GM19467 (cell line): ENCODE data around the gene CXXC5.

ENCODE experiments used
- ATAC-seq: cut with Tn5 transposase; IDR thresholded peaks from one replicate; pipeline ENCODE4 v1.9.1; 2021; ENCODE audit warnings: mild to moderate bottlenecking, moderate library complexity; ENCODE audit not compliant: unreplicated experiment

The CXXC5 gene

GRCh38 chr5:139678751-139679750 is 30.9 kb downstream of the CXXC5 start:
- ATAC-seq: no peak

DNA sequence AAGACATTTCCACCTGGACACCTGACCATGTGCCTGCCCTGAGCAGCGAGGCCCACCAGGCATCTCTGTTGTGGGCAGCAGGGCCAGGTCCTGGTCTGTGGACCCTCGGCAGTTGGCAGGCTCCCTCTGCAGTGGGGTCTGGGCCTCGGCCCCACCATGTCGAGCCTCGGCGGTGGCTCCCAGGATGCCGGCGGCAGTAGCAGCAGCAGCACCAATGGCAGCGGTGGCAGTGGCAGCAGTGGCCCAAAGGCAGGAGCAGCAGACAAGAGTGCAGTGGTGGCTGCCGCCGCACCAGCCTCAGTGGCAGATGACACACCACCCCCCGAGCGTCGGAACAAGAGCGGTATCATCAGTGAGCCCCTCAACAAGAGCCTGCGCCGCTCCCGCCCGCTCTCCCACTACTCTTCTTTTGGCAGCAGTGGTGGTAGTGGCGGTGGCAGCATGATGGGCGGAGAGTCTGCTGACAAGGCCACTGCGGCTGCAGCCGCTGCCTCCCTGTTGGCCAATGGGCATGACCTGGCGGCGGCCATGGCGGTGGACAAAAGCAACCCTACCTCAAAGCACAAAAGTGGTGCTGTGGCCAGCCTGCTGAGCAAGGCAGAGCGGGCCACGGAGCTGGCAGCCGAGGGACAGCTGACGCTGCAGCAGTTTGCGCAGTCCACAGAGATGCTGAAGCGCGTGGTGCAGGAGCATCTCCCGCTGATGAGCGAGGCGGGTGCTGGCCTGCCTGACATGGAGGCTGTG is 32.4 kb downstream of the CXXC5 start:
- ATAC-seq: no peak

GRCh38 chr5:139681112-139681458 is 32.9 kb downstream of the CXXC5 start:
- ATAC-seq: no peak

GRCh38 chr5:139681466-139681865 is 33.3 kb downstream of the CXXC5 start:
- ATAC-seq: no peak

GRCh38 chr5:139682016-139682975 is 34.1 kb downstream of the CXXC5 start:
- no peak for ATAC-seq

DNA sequence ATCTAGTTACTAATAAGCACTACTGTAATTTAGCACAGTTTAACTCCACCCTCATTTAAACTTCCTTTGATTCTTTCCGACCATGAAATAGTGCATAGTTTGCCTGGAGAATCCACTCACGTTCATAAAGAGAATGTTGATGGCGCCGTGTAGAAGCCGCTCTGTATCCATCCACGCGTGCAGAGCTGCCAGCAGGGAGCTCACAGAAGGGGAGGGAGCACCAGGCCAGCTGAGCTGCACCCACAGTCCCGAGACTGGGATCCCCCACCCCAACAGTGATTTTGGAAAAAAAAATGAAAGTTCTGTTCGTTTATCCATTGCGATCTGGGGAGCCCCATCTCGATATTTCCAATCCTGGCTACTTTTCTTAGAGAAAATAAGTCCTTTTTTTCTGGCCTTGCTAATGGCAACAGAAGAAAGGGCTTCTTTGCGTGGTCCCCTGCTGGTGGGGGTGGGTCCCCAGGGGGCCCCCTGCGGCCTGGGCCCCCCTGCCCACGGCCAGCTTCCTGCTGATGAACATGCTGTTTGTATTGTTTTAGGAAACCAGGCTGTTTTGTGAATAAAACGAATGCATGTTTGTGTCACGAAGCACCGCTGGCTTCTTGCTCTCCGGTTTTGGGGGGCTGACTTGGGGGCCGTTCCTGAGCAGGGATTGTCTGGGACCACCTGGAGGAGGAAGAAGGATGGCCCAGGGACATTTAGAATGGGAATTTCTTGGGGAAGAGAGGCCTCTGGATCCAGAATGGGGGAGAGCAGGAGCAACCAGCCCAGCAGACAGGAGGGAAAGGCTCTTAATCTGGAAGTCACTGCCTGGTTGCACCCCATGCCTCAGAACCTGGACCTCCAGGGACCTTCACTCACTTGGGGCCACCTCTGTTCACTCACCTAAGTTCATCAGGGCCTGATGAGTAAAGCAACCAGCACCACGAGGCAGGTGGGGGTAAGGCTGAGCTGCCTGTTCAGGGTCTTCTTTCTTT is 35.4 kb downstream of the CXXC5 start:
- ATAC-seq: no peak

- no peak for ATAC-seq
Observed at GRCh38 chr5:139684350-139684880, 36.3 kb downstream of the CXXC5 start.

DNA sequence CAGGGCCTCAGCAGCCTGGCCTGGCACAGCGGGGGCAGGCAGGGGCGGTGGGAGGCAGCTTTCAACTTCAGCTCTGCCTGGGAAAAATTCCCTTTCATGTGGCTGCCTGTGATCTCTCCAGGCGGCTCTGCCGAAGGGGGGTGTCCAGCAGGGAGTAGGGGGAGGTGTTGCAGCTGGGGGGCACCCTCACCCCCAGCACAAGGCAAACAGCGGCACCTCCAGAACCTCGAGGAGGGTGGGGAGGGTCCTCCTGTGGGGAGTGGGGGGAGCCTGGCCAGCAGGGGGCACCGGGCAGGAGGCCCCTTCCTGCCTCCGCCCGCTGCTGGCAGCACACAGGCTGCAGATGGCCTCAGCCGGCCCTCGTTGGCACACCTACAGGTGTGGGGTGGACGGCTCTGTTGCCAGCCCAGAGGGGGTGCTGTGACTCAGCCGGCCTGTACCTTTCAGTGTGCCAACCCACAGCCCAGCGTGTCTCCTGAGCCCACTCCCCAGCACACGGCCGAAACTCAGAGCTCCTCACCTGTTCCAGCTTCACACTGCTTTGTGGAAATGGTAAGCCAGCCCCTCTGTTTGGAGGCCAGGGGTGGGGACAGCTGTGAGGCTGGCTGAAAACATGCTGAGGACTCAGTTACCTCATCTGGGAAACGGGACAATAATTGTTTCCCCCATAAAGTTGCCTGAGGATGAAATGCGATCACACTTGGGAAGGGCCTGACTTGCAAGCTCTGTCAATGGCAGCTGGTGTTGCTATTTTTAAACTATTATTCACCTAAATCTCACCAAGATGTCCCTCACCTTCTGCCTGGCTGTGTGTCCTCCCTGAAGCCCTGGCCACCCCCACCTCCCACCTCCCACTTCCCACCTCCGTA is 37.0 kb downstream of the CXXC5 start:
- no peak for ATAC-seq

DNA sequence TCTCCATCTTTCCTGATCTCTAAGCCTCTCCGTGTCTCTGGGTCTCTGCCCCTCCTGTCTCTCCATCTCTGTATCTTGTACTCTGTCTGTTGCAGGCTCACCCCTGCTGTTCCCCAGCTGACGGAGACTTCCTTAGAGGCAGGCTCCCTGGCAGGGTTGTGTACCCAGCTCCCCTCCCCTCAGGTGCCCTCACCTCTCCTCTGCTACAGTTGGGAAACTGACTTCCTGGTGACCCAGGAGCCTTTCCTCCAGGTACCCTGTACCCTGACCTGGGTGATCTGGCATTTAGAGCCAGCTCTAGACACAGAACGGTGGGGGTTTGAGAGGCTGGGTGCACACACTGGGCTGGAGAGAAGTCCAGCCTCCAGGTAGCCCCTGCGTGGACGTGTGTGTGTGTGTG is 37.7 kb downstream of the CXXC5 start:
- no peak for ATAC-seq

GRCh38 chr5:139686356-139686705 is 38.2 kb downstream of the CXXC5 start:
- no peak for ATAC-seq

DNA sequence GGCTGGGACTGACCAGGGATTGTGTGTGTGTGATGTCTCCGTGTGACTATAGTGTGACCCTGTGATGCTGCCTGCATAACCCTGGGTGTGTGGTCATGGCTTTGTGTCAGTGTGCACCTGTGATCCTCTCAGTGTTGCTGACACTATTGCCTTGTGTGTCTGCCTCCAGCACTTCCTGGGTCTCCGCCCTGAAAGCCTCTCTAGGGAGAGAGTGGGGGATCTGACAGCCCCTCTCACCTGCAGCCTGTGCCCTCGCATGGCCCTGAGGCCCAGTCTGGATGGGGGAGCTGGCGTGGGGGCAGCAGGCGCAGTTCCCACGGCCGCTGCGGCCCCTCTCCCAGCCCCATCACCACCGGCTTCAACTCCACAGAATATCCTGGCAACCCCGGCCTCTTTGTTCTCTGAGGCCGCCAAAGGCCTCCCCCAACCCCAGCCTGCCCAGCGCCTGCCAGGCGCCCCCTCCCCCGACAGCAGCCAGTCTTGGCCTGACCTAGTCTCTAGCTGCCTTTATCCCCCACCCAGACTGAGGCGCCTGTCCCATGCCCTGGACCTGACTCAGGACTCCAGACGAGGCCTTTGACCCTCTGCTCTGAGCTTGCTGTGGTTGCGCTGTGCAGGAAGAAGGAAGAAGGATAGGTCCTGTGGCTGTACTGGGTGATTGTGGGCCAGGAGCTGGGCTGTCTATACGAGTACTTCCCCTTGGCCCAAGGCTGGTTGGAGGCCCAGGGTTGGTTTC is 38.7 kb downstream of the CXXC5 start:
- ATAC-seq: no peak

- no peak for ATAC-seq
Observed at GRCh38 chr5:139687656-139688055, 39.5 kb downstream of the CXXC5 start.

GRCh38 chr5:139688088-139688702 is 40.0 kb downstream of the CXXC5 start:
- ATAC-seq: no peak

GRCh38 chr5:139688751-139689372 is 40.7 kb downstream of the CXXC5 start:
- ATAC-seq: no peak

GRCh38 chr5:139689631-139690063 is 41.5 kb downstream of the CXXC5 start:
- ATAC-seq: no peak

- ATAC-seq: no peak
Observed at GRCh38 chr5:139690064-139690802, 42.1 kb downstream of the CXXC5 start.
